SKM-1 treated with dmso at 0.1 percent for 144 hours (cell line): Measurements from ENCODE around the gene RNF5.
"Not testable (repeated sequence)": the region's sequence is repeated elsewhere in the genome, so short reads cannot be mapped to it uniquely, and the experiment has no call there.

ENCODE experiments used
- DNase-seq: peaks from one replicate; lab custom pipeline; 2025; ENCODE audit not compliant: unreplicated experiment; lab: John Stamatoyannopoulos, UW

Gene RNF5

DNA sequence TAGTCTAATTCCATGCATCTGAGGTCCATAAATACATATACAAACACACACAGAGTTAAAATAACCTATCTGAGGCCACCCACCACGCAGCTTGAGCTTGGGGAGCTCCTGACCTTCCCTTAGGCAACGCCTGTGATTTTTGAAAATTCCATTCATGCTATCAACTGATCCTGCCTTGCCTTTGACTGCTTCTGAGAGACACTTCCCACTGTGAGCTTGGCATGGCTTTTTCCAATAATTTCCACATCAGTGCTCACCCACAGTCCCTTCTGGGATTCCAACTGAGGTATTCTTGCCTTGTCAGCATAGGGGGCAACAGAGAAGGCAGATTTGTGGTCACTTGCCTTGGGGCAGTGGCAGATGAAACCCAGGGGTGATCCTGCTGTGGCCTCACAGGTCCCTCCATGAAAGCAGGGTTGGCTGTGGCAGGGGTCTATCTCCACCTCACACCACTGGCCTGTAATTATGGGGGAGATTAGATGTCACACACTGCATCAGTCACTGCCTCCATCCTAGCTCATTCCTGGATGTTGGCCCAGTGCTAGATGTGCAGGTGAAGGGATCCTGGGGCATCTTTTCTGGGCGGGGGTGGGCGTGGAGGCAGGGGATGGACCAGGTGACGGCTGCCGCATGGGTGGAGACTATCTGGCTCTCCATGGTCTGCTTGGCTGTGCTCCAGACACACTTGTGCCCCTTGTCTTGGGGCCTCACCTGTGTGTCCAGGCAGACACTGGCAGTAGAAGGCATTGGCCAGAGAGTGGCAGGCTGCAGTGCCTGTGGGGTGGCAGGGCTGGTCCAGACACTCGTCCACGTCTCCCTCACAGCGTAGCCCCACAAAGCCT, 25.4 kb downstream of the RNF5 start:
- no peak for DNase-seq

DNA sequence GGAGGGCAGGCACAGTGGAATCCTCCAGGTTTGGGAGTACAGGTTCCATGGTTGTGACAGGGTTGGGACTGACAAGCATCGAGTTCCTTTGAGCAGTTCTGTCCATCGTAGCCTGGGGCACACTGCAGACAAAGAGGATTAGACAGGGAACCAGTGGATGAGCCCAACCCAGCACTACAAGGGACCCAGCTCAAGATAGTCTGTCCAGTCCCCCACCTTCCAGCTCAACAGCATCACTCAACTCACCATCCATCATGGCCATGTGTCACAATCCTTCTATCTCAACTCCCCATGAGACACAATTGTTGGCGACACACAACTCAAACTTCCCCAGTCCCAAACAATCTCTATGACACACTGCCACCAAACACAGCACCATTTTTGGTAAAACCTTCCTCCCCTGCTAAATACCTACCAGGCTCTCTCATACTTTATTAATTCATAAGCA, 26.1 kb downstream of the RNF5 start:
- no peak for DNase-seq

DNA sequence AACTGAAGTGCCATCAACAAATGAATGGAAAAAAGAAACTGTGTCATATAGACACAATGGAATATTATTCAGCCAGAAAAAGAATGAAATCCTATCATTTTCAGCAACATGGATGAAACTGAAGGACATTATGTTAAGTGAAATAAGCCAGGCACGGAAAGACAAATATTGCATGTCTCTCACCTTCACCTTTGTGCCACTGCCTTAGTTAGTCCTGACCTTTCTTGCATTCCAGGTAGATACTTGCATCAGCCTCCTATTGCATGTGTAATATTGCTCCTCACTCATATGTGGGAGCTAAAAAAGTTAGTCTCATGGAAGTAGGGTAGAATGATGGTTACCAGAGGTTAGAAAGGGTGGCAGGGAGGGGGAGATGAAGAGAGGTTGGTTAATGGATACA, 30.8 kb downstream of the RNF5 start:
- no peak for DNase-seq

DNA sequence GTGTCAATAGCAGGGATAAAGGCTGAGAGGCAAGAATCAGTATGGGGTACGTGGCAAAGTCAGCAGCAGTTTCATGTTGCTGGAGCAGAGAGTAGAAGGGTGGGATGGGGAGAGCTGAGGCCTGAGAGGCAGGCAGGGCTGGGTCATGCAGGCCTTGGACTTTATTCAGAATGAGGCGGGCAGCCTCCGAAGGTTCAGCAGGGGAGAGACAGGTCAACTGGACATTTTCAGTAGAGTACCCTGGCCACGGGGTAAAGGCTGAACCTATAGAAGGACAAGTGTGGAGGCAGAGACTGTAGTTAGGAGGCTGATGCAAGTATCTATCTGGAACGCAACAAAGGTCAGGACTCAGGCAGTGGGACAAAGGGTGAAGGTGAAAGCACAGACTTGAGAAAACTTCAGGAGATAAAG, 32.0 kb downstream of the RNF5 start:
- no peak for DNase-seq

DNA sequence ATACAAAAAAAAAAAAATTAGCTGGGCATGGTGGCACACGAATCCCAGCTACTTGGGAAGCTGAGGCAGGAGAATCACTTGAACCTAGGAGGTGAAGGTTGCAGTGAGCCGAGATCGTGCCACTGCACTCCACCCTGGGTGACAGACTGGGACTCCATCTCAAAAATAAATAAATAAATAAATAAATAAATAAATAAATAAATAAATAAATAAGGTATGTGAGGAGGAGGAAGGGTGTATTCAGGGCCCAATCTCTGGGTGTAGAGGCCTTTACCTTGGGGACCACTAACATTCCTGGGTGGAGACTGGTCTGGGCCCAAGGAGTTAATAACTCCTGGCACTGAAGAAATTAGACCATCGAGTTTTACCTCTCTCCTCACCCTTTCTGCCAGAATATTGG, 33.2 kb downstream of the RNF5 start:
- not testable (repeated sequence) for DNase-seq

DNA sequence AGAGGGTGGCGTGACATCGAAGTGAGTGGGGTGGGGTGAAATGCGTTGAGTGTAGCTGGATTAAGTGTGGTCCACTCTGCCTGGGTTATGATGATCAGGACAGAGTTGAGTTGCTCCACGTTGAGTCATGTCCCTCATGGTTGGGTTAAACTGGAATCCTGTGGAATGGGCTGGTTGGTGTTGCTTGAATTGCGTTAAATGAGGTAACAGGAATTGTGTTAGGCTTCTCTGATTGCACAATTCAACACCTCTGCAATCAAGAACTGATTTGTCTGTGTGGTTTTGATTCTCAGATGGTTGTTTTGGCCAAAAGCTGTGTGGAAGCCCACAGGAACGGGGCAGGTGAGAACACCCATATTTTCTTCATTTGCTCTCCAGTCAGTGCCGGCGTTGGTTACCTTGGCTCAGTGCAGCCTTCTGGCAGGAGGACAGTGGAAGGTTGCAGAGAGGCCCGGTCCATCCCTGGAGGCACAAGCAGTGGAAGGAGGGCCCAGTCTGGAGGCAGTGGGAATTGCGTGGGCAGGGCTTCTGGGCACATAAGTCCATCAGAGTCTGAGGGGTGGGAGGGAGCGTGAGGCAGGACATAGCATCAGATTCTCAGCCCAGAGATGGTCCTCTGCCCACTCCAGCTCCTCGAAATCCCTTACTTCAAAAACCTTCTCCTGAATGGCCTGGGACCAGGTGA, 34.0 kb downstream of the RNF5 start:
- DNase-seq: no peak

DNA sequence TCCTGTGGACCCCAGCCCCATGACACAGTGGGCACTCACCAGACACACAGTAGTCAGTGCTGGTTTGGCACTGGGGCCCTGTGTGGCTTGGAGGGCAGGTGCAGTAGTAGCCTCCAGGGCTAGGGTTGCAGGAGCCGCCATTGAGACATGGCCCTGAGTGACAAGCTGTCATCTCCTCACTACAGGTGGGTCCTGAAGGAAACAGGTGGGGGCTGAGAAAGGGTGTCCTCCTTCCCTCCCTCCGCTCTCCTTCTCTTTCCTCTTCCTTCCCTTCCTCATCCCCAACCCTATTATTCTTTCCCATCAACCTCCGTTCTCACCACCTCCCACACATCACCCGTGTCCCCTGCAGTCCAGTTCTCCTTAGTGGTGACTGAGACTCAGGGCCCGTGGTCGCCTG, 35.4 kb downstream of the RNF5 start:
- no peak for DNase-seq

DNA sequence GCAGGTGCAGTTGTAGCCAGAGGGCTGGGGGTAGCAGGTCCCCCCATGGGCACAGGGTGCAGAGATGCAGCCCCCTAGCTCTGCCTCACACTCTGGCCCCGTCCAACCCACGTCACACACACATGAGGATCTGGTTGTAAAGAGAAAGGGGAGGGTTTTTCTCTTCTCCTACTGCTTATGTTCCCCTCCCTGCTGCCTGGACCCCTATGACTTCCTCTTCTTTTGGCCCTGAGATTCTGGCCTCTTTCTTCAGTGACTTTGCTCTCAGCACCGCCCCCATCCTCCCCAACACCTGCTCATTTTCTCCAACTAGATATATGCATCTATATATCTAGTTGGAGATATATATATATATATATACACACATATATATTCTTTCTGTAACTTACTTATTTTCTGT, 35.9 kb downstream of the RNF5 start:
- DNase-seq: peak; percentile 16

DNA sequence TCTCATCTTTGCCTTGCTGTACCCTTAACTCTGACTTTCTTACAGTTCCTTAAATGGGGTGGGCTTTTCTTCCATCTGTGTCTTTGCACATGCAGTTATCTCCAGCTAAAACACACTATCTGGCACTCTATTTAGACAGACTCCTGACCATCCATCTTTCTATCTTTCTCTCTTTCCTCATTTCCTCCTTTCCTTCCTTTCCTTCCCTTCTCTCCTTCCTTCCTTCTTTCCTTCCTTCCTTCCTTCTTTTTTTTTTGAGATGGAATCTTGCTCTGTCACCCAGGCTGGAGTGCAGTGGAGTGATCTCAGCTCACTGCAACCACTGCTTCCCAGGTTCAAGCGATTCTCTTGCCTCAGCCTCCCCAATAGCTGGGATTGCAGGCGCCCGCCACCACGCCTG, 37.4 kb downstream of the RNF5 start:
- no peak for DNase-seq

DNA sequence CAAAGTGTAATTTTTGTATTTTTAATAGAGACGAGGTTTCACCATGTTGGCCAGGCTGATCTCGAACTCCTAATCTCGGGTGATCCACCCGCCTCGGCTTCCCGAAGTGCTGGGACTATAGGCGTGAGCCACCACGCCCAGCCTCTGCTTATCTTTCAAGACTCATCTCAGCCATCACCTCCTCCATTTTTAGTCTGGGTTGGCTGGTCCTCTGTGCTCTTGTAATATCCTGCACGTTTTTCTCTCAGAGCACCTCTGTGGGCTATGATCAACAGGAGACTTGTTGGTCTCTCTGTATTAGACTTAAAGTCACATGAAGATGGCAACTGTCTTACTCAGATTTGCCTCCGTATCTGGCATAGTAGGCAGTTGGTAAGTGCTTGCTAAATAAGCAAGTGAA, 38.1 kb downstream of the RNF5 start:
- DNase-seq: no peak

DNA sequence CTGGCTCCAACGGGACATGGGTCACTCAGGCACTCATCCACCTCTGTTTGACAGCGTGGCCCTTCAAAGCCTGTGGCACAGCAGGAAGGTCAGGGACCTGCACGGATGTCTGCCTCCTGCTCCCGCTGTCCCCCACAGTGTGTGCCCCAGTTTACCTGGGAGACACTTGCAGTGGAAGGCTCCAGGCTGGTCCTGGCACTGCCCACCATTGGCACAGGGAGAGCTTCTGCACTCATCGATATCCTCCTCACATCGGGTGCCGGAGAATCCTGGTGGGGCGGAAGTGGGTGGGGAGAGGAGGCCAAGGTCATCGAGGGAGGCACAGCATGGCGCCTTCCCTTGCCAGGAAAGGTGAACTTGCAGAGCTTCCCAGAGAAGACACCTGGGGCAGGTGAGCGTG, 38.8 kb downstream of the RNF5 start:
- DNase-seq: no peak

DNA sequence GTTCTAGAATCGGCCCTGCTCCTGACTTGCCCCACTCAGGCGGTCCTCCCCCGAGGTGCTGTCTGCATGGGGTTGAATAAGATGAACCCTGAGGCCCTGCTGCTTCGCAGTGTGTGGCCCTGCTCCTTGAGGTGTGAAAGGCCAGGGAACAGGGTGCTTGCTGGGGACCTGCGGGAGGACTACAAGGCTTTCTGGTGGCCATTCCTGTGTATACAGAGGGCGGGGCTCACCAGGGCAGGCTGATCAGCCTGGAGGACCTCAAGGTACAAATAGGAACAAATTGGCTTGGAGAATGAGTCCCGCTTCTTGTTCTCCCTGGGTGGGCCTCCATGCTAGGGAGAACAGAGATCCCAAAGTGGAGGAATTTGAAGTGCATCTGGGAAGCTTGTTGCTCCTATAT, 40.0 kb downstream of the RNF5 start:
- no peak for DNase-seq

DNA sequence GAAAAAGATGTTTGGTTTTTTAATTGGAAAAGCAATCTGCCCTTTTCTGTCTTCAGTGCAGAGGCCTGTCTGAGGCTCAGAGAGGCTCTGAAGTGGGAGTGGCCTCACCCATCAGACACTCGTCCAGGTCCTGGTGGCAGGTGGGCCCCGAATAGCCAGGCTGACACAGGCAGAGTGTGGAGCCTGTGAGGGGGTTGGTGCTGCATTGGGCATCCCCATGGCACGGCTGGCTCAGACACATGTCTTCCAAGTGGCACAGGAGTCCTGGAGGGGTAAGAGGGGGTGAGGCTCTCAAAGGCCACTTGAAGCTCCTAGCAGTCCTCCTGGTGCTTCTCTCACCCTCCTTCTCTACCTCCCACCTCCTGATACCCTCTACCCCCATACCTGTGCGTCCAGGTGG, 41.8 kb downstream of the RNF5 start:
- DNase-seq: no peak

DNA sequence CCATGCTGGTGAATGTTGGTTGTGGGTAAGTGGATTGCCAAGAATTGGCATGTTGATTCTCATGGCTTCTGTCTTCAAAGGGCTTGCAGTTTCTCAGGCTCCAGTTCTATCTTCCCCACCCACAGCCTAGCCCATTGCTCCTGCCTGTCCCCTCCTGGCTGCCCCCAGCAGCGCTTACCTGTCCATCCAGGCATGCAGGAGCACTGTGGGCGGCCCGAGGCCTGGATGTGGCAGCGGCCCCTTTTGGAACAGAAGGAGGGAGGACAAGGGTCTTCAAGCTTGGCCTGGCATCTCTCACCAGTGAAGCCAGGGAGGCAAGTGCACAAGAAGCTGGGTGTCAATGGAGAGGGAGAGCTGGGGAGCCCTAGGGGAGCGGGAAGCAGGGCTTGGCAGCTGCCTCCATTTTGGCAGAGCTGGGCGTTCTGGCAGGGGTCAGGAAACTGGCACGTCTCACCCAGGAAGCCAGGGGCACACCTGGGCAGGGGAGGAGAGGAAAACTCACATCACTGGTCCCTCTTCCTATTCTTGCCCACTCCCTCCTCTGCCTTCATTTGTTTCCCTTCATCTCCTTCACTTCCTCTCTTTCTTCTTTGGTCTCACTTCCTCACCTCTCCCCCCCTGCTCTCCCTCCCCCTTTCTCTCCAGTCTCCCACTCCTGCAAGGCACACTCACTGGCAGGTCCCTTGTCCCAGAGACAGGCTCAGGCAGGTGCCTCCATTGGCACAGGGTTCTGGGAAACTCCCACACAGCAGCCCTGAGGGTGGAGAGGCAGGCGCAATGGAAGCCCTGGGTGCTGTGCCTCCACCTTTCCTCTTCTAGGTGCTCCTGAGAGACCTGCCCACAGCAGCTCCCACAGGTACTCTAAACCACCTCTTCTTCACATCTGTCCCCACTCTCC, 44.4 kb downstream of the RNF5 start:
- no peak for DNase-seq

DNA sequence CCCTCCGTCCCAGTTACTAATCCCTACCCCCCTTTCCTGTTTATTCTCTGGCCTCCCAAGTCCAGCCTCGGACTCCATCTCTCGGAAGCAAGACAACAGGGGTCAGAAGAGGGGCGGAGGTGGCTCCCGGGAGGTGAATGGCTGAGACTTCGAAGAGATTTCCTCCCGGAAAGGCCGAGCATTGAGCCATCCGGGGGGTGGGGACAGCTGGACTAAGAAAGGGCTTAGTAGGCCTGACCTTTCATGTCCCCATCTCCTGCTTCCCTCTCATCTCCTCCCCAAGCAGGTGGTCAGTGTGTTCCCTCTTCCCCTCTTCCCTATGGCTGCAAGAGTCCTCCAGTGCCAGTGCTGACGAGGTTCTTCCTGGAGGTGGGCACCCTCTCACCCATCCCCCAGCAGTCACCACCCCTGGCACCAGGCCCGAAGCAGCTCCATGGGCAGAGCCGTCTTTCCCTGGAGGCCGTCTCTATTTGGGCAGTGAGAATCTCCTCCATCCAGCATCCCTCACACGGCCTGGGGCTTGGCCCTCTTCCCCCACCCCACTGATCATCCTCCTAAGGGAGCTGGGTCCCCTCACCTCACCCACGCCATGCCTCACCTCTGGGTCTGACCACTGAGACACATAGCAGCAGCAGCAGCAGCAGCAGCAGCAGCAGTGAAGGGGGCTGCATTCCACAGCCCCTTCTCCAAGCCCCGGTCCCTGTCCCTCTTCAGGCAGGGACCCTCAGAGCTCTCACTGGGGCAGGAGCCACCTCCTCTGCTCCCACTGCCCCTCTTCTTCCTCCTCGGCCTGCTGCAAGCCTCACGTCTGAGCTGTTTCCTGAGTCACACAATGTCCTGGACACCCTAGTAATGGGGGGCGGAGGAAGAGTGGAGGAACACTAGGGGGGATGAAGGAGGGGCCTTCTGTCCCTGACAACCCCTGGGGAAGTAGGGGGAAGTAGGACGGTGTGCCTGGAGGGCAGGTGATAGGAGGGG, 45.3 kb downstream of the RNF5 start, which contains the start of gene NOTCH4:
TSS of gene NOTCH4 (minus strand) at position 810 of the 978 bp plus-strand sequence. CDS start at position 671, 139 bp downstream.
- no peak for DNase-seq

DNA sequence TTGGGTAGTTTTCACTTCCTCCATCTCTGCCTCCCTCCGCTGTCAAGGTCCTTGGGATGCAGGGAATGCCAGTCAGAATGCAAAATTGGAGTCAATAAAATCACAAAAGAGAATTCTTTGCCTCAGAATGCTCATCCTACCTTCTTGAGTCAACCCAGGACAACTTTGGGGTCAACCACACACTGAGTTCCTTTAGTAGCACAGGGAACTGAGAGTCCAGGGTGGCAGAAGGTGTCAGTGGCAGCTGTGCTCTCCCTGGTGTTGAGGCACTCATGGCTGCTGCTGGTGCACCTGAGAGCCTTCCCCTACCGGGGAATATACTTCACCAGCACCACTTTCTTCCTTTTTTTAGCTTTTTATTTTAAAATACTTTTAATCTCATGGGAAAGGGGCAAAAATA, 46.5 kb downstream of the RNF5 start:
- no peak for DNase-seq

DNA sequence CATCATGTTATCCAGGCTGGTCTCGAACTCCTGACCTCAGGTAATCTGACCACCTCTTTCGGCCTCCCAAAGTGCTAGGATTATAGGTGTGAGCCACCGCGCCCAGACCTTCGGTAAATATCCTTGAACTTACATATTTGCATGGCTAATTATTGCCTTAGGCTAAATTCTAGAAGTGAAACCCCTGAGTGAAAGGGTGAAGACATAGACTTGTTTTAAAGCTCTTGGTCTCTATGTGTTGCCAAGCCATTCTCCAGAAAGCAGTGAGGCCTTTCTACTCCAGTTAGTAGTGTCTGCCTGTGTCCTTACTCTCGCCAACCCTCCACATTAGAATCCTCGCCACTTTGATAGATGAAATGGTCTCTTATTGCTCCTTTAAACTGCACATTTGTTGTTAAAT, 48.2 kb downstream of the RNF5 start:
- no peak for DNase-seq
